Endothelial cell (in vitro differentiated cells): ENCODE measurements around the gene MYH11. TPM values are rescaled to one million over a fixed set of nuclear protein-coding genes. Genes with fewer than 3 reads are reported as not detected.

ENCODE experiments used
- DNase-seq: peaks from one replicate; pipeline ENCODE4 v3.0.0; 2021; ENCODE audit warnings: low spot score
- H3K27ac Mint-ChIP-seq: one replicate; pipeline ENCODE4 v1.8.0; 2021; ENCODE audit warnings: mixed read lengths, inconsistent platforms; ENCODE audit not compliant: unreplicated experiment
- H3K27me3 Mint-ChIP-seq: one replicate; pipeline ENCODE4 v1.8.0; 2021; ENCODE audit warnings: mild to moderate bottlenecking, moderate library complexity, mixed read lengths, inconsistent platforms; ENCODE audit not compliant: unreplicated experiment
- H3K36me3 Mint-ChIP-seq: one replicate; pipeline ENCODE4 v1.8.0; 2021; ENCODE audit warnings: mild to moderate bottlenecking, low read depth, mixed read lengths, inconsistent platforms; ENCODE audit not compliant: unreplicated experiment
- H3K4me1 Mint-ChIP-seq: one replicate; pipeline ENCODE4 v1.8.0; 2021; ENCODE audit warnings: mild to moderate bottlenecking, mixed read lengths, inconsistent platforms; ENCODE audit not compliant: unreplicated experiment
- H3K4me3 Mint-ChIP-seq: one replicate; pipeline ENCODE4 v1.8.0; 2021; ENCODE audit warnings: mild to moderate bottlenecking, mixed read lengths, inconsistent platforms; ENCODE audit not compliant: unreplicated experiment
- H3K9me3 Mint-ChIP-seq: one replicate; pipeline ENCODE4 v1.8.0; 2021; ENCODE audit warnings: mixed read lengths, inconsistent platforms; ENCODE audit not compliant: unreplicated experiment
- CTCF ChIP-seq: fragments of 200-600 bp; sonication (generic); IDR thresholded peaks from one replicate; pipeline ENCODE4 v1.5.0; 2021; ENCODE audit warnings: antibody characterized with exemption; ENCODE audit not compliant: unreplicated experiment
- total RNA-seq: library from RNA; stranded (reverse); fragmentation: NEBNext Ultra II Directional; extraction: Animal tissue kit (Norgen Biotek cat#: 25700); gene quantifications from one replicate; pipeline ENCODE4 v1.2.1, GENCODE V29; 2021; ENCODE audit not compliant: unreplicated experiment

Gene MYH11
- total RNA-seq, 1 donor from 2014 or later: 0.51 TPM

- TF ChIP-seq CTCF: no peak
- H3K27me3 Mint-ChIP-seq: no peaks in the 10 kb centered on the region
- peaks cover 4% of the 10 kb centered on the region for H3K9me3 Mint-ChIP-seq
- peaks cover 8% of the 10 kb centered on the region for H3K4me1 Mint-ChIP-seq
- no peak for DNase-seq
- no peak overlapping the region for H3K4me3 Mint-ChIP-seq
- peaks cover 5% of the 10 kb centered on the region for H3K36me3 Mint-ChIP-seq
- H3K27ac Mint-ChIP-seq: no peak overlapping the region
Observed at GRCh38 chr16:15739950-15740349, 116.9 kb downstream of the MYH11 start.

- Mint-ChIP-seq H3K36me3 (peaks cover 5% of the 10 kb centered on the region), H3K27me3 (no peaks in the 10 kb centered on the region), H3K9me3 (peaks cover 4% of the 10 kb centered on the region), H3K4me1 (peaks cover 8% of the 10 kb centered on the region), H3K27ac (no peak overlapping the region), H3K4me3 (no peak overlapping the region)
- DNase-seq: no peak
- TF ChIP-seq CTCF: no peak
Observed at GRCh38 chr16:15739464-15739863, 117.4 kb downstream of the MYH11 start.

- TF ChIP-seq CTCF: no peak
- peaks cover 5% of the 10 kb centered on the region for H3K36me3 Mint-ChIP-seq
- DNase-seq: no peak
- H3K4me1 Mint-ChIP-seq: peaks cover 8% of the 10 kb centered on the region
- peaks cover 4% of the 10 kb centered on the region for H3K9me3 Mint-ChIP-seq
- H3K4me3 Mint-ChIP-seq: peak overlapping the region; percentile 26
- H3K27ac Mint-ChIP-seq: no peak overlapping the region
- no peaks in the 10 kb centered on the region for H3K27me3 Mint-ChIP-seq
Observed at GRCh38 chr16:15737140-15737644, 119.6 kb downstream of the MYH11 start.

GRCh38 chr16:15736529-15736928 is 120.3 kb downstream of the MYH11 start:
- TF ChIP-seq CTCF: no peak
- Mint-ChIP-seq H3K27ac (no peak overlapping the region), H3K4me1 (peaks cover 8% of the 10 kb centered on the region), H3K36me3 (peaks cover 2% of the 10 kb centered on the region), H3K4me3 (no peak overlapping the region), H3K27me3 (no peaks in the 10 kb centered on the region), H3K9me3 (peaks cover under 1% of the 10 kb centered on the region)
- no peak for DNase-seq

GRCh38 chr16:15735610-15736009 is 121.2 kb downstream of the MYH11 start:
- no peak for DNase-seq
- Mint-ChIP-seq H3K9me3 (no peaks in the 10 kb centered on the region), H3K27ac (no peak overlapping the region), H3K27me3 (no peaks in the 10 kb centered on the region), H3K4me1 (peaks cover 8% of the 10 kb centered on the region), H3K36me3 (no peaks in the 10 kb centered on the region), H3K4me3 (no peak overlapping the region)
- no peak for TF ChIP-seq CTCF
